Thoracic aorta (tissue), 2 donors: ENCODE measurements around the gene NDC1. TPM values are rescaled to one million over a fixed set of nuclear protein-coding genes. Genes with fewer than 3 reads are reported as not detected.

Experiments
- ATAC-seq: fragments of 150-250 bp; one replicate; pipeline ENCODE4 v1.8.0; 2017; ENCODE audit warnings: low read depth; ENCODE audit not compliant: insufficient number of reproducible peaks, low FRiP score
- DNase-seq: peaks from one replicate; pipeline ENCODE4 v3.0.0-alpha.2; 2020; ENCODE audit warnings: low spot score
- H3K27ac ChIP-seq, 2 donors: fragments of 200-600 bp; sonication (generic); 1 replicate in 1 of 2; 2 replicates in 1 of 2; pipeline ENCODE4 v1.5.1; 2016; ENCODE audit warnings: mild to moderate bottlenecking in 2 of 2, moderate library complexity in 2 of 2
- H3K27me3 ChIP-seq: fragments of 200-600 bp; sonication (generic); replicated peaks from 2 replicates; pipeline ENCODE4 v1.6.0; 2016; ENCODE audit warnings: mild to moderate bottlenecking; ENCODE audit not compliant: insufficient read depth
- H3K36me3 ChIP-seq: fragments of 200-600 bp; sonication (generic); one replicate; pipeline ENCODE4 v1.5.1; 2016
- H3K4me1 ChIP-seq, 2 donors: fragments of 200-600 bp; sonication (generic); 1 replicate in 1 of 2; 2 replicates in 1 of 2; pipeline versions ENCODE4 v1.5.1 to v1.6.0; 2016; ENCODE audit warnings: low read depth in 2 of 2, mild to moderate bottlenecking in 1 of 2; ENCODE audit not compliant: control insufficient read depth in 1 of 2
- H3K4me3 ChIP-seq: fragments of 200-600 bp; sonication (generic); 2 replicates; pipeline ENCODE4 v1.5.1; 2016; ENCODE audit warnings: mild to moderate bottlenecking
- H3K9me3 ChIP-seq: fragments of 200-600 bp; sonication (generic); 2 replicates; pipeline ENCODE4 v1.5.1; 2016
- CTCF ChIP-seq: fragments of 200-600 bp; sonication (generic); IDR thresholded peaks from one replicate; pipeline ENCODE4 v1.5.1; 2019; ENCODE audit warnings: antibody characterized with exemption
- total RNA-seq, 2 donors: library from RNA; depleted of rRNA; stranded (reverse); fragments of >200 nt; gene quantifications; one replicate each; pipeline versions ENCODE4 v1.1.0 to v1.2.3, GENCODE V29; 2016

The NDC1 gene
- total RNA-seq, 2 donors from 2014 or later, result 4.2 to 14.6 TPM

GRCh38 chr1:53725238-53725689, 112.8 kb downstream of the NDC1 start:
- no peak for TF ChIP-seq CTCF
- Histone ChIP-seq H3K4me1 (peaks cover 4 to 5% of the 10 kb centered on the region in 2 donors), H3K27ac (no peak overlapping the region), H3K9me3 (no peaks in the 10 kb centered on the region), H3K27me3 (no peaks in the 10 kb centered on the region), H3K36me3 (no peaks in the 10 kb centered on the region), H3K4me3 (no peak overlapping the region)
- no peak for DNase-seq
- ATAC-seq, result no peak

- no peak for DNase-seq
- no peaks in the 10 kb centered on the region for H3K9me3 ChIP-seq
- H3K27me3 ChIP-seq, result no peaks in the 10 kb centered on the region
Observed at GRCh38 chr1:53722025-53722424, 116.1 kb downstream of the NDC1 start.

GRCh38 chr1:53721088-53721487, 117.0 kb downstream of the NDC1 start:
- ATAC-seq (no peak), DNase-seq (no peak)
- Histone ChIP-seq H3K9me3 (no peaks in the 10 kb centered on the region), H3K36me3 (no peaks in the 10 kb centered on the region), H3K4me1 (peaks cover 4 to 5% of the 10 kb centered on the region in 2 donors), H3K4me3 (no peak overlapping the region), H3K27me3 (no peaks in the 10 kb centered on the region), H3K27ac (no peak overlapping the region)
- TF ChIP-seq CTCF, result no peak

More at GRCh38 chr1:53722025-53722424, 116.1 kb downstream of the NDC1 start:
- H3K36me3 ChIP-seq, result no peaks in the 10 kb centered on the region
- no peak for ATAC-seq
- no peak for TF ChIP-seq CTCF
- H3K4me3 ChIP-seq, result no peak overlapping the region
- H3K27ac ChIP-seq, result no peak overlapping the region
- H3K4me1 ChIP-seq, result peaks cover 4 to 5% of the 10 kb centered on the region in 2 donors

GRCh38 chr1:53719469-53719868, 118.6 kb downstream of the NDC1 start:
- H3K4me1 ChIP-seq, result peaks cover 4 to 5% of the 10 kb centered on the region in 2 donors
- TF ChIP-seq CTCF, result no peak
- H3K27ac ChIP-seq, result no peak overlapping the region
- ATAC-seq (no peak), DNase-seq (no peak)
- H3K27me3 ChIP-seq, result no peaks in the 10 kb centered on the region
- no peaks in the 10 kb centered on the region for H3K9me3 ChIP-seq
- H3K4me3 ChIP-seq, result no peak overlapping the region
- no peaks in the 10 kb centered on the region for H3K36me3 ChIP-seq

GRCh38 chr1:53718443-53718842, 119.7 kb downstream of the NDC1 start:
- peaks cover 4 to 5% of the 10 kb centered on the region in 2 donors for H3K4me1 ChIP-seq
- no peak for TF ChIP-seq CTCF
- H3K4me3 ChIP-seq, result no peak overlapping the region
- H3K27me3 ChIP-seq, result no peaks in the 10 kb centered on the region
- H3K9me3 ChIP-seq, result no peaks in the 10 kb centered on the region
- ATAC-seq (no peak), DNase-seq (no peak)
- no peaks in the 10 kb centered on the region for H3K36me3 ChIP-seq
- no peak overlapping the region for H3K27ac ChIP-seq
